ENCODE results near the gene OR1F1. TPM values are rescaled to one million over a fixed set of nuclear protein-coding genes. Genes with fewer than 3 reads are reported as not detected.

The OR1F1 gene
- total RNA-seq, 1 experiment from 2014 or later: 0.44 TPM

GRCh38 chr16:3170440-3171180 lies 17.4 kb upstream of the OR1F1 start:
- CTCF ChIA-PET: interaction anchor here (0.6 to 9.7 kb wide), 17 partner anchors 8 to 137 kb away, joined by 3 to 95 read pairs (median 8); partner anchors contain the start of genes OR1F1, TIGD7, ZNF213 and ZNF75A
- ATAC-seq (no peak), DNase-seq (ENCODE audit: low spot score) (peak; percentile 66)
- POLR2A ChIA-PET: interaction anchor here (1.2 to 5.7 kb wide), 5 partner anchors 11 to 114 kb away, joined by 3 to 46 read pairs (median 4); partner anchors contain the start of gene ZSCAN10
- Mint-ChIP-seq H3K4me1 (peaks cover 25% of the 10 kb centered on the region), H3K4me3 (peak overlapping the region; percentile 84), H3K27ac (peak overlapping the region; percentile 78; the same call in 1 of the 2 replicates), H3K36me3 (no peaks in the 10 kb centered on the region), H3K9me3 (peaks cover 2% of the 10 kb centered on the region), H3K27me3 (ENCODE audit: low read depth) (peaks cover 51% of the 10 kb centered on the region)
- no peak for TF ChIP-seq ZNF423 (CRISPR knock-in tag; IDR thresholded peaks at IDR 0.05)
- TF ChIP-seq HMGXB4 (CRISPR knock-in tag; IDR thresholded peaks at IDR 0.05): peak; percentile 30; the same call in 1 of the 2 replicates

- peak; percentile 72 for DNase-seq (ENCODE audit: low spot score)
- no peaks in the 10 kb centered on the region for H3K9me3 Mint-ChIP-seq
- POLR2A ChIA-PET: interaction anchor here (1.0 to 5.7 kb wide), 7 partner anchors 8 to 73 kb away, joined by 4 to 46 read pairs (median 4); partner anchors contain the start of gene ZSCAN10
- H3K27ac Mint-ChIP-seq: peak overlapping the region; percentile 78
- H3K36me3 Mint-ChIP-seq: no peaks in the 10 kb centered on the region
- H3K4me1 Mint-ChIP-seq: peaks cover 25% of the 10 kb centered on the region
- peak; percentile 34 for ATAC-seq
- CTCF ChIA-PET: interaction anchor here (0.6 to 9.7 kb wide), 26 partner anchors 9 to 143 kb away, joined by 3 to 95 read pairs (median 7); partner anchors contain the start of genes OR1F1, TIGD7, ZNF213 and ZNF75A
- peak overlapping the region; percentile 84 for H3K4me3 Mint-ChIP-seq
- TF ChIP-seq NFE2L1 (CRISPR knock-in tag; IDR thresholded peaks at IDR 0.05) (peak; percentile 80), USF2 (CRISPR knock-in tag; IDR thresholded peaks at IDR 0.05) (no peak), KAT7 (CRISPR knock-in tag; IDR thresholded peaks at IDR 0.05; ENCODE audit: borderline replicate concordance) (peak; percentile 53; the same call in 1 of the 2 replicates)
- peaks cover 57% of the 10 kb centered on the region for H3K27me3 Mint-ChIP-seq (ENCODE audit: low read depth)
Measured at GRCh38 chr16:3171181-3171854, 16.7 kb upstream of the OR1F1 start.

- Mint-ChIP-seq H3K27me3 (ENCODE audit: low read depth) (peaks cover 63% of the 10 kb centered on the region), H3K4me1 (peaks cover 25% of the 10 kb centered on the region), H3K36me3 (no peaks in the 10 kb centered on the region), H3K4me3 (peak overlapping the region; percentile 84), H3K27ac (peak overlapping the region; percentile 78), H3K9me3 (no peaks in the 10 kb centered on the region)
- CTCF ChIA-PET: interaction anchor here (0.7 to 9.7 kb wide), 24 partner anchors 10 to 1089 kb away, joined by 3 to 95 read pairs (median 6); partner anchors contain the start of genes OR1F1 and ZNF213
- DNase-seq (ENCODE audit: low spot score) (peak; percentile 81), ATAC-seq (peak; percentile 76)
- POLR2A ChIA-PET: interaction anchor here (1.0 to 5.7 kb wide), 7 partner anchors 9 to 74 kb away, joined by 4 to 46 read pairs (median 4); partner anchors contain the start of gene ZSCAN10
- no peak for TF ChIP-seq HMGA2 (CRISPR knock-in tag; IDR thresholded peaks at IDR 0.05)
- TF ChIP-seq E2F1 (CRISPR knock-in tag; IDR thresholded peaks at IDR 0.05): no peak
- TF ChIP-seq SMAD3 (CRISPR knock-in tag; IDR thresholded peaks at IDR 0.05; ENCODE audit: borderline replicate concordance): no peak; the same call in 1 of the 2 replicates
- no peak for TF ChIP-seq JUN (CRISPR knock-in tag; IDR thresholded peaks at IDR 0.05)
- peak; percentile 7; the same call in 1 of the 2 replicates for TF ChIP-seq AR (CRISPR knock-in tag; IDR thresholded peaks at IDR 0.05)
- TF ChIP-seq GTF2I (CRISPR knock-in tag; conservative IDR thresholded peaks at IDR 0.05): 0 out of 2 replicates have a peak, but pooled peaks have one; percentile 19
- no peak for TF ChIP-seq AFF4 (CRISPR knock-in tag; IDR thresholded peaks at IDR 0.05; ENCODE audit: borderline replicate concordance)
- TF ChIP-seq ZMAT4 (CRISPR knock-in tag; IDR thresholded peaks at IDR 0.05): no peak
Measured at GRCh38 chr16:3171855-3172593, 16.0 kb upstream of the OR1F1 start.

All from WTC11 (cell line).